ENCODE data around the gene ARID3A. TPM values are rescaled to one million over a fixed set of nuclear protein-coding genes. Genes with fewer than 3 reads are reported as not detected.

The ARID3A gene
- total and polyA plus RNA-seq, 2 experiments from 2014 or later, result 2.8 to 8.5 TPM

DNA sequence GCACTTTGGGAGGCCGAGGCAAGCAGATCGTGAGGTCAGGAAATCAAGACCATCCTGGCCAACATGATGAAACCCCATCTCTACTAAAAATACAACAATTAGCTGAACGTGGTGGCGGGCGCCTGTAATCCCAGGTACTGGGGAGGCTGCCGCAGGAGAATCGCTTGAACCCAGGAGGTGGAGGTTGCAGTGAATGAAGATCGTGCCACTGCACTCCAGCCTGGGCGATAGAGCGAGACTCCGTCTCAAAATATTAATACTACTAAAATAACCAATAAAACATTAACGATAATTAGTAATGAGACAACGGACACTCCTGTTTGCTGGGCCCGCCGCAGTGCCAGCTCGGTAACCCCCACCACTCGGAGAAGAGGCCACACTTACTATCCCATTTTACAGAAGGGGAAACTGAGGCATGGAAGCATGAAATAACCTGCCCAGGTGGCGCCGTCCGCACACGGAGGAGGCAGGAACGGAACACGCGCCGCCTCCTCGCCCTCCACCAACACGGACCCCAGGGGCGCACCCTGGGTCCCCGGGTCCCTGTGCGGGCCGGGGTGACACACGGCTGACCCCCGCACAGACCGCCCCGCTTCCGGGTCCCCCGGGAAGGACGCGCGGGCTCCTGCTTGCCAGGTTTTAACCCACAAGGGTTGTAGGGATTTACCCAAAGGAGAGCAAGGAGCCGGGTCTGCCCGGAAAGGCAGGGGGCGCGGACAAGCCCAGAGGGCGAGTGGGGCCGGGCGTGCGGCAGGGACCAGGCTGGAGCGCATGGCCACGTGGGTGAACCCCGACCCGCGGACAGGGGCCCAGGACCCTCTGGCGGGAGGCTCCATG is 14.4 kb upstream of the ARID3A start:
- in situ Hi-C loops (cut with MboI), result no loop called here
- WGBS, 2 experiments (ENCODE audit: low coverage in 1 of 2, low lambda C conversion rate in 2 of 2, missing lambda C conversion rate in 2 of 2), result 69 to 74% methylated on average over 54 of the region's 54 CpGs

DNA sequence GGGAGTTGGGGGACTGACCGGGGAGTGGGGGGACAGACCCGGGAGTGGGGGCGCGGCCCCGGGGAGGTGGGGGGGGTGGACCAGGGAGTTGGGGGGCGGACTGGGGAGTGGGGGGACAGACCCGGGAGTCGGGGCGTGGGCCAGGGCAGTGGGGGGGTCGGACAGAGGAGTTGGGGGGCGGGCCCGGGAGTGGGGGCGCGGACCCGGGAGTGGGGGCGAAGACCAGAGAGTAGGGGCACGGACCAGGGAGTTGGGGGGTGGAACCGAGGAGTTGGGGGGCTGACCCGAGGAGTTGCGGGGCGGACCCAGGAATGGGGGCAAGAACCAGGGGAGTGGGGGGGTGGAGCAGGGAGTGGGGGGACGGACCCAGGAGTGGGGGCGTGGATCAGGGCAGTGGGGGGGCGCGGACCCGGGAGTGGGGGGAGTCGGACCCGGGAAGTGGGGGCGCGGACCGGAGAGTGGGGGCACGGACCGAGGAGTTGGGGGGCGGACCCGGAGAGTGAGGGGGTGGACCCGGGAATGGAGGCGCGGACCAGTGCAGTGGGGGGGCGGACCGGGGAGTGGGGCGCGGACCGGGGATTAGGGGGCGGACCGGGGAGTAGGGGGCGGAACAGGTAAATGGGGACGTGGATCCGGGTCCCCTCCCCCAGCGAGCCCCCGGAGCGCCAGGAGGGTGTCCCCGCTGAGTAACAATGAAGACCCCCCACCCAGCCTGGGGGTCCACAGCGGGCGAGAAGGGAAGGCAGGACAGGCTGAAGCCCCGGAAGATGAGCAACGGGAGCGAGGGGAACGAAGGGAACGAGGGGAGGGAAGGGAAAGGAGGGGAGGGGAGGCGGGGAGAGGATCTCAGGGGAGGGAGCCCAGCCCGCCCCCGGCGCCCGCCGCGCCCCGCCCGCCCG is 13.4 kb upstream of the ARID3A start:
- TF ChIP-seq EZH2 (IDR thresholded peaks at IDR 0.05; ENCODE audit: insufficient read depth, poor library complexity, severe bottlenecking) (no peak), EZH2phosphoT487 (IDR thresholded peaks at IDR 0.05; ENCODE audit: insufficient read depth, low read depth) (no peak)
- H2AFZ ChIP-seq, result peak overlapping the region; percentile 69
- H3K79me2 ChIP-seq (ENCODE audit: insufficient read depth), result peaks cover 62% of the 10 kb centered on the region
- WGBS, 2 experiments (ENCODE audit: low coverage in 1 of 2, low lambda C conversion rate in 2 of 2, missing lambda C conversion rate in 2 of 2), result 3 to 4% methylated on average over 5 to 69 of the region's 69 CpGs
- peak; percentile 24 for DNase-seq
- peak overlapping the region; percentile 68 for H3K4me2 ChIP-seq (ENCODE audit: unreplicated experiment)
- H3K27me3 ChIP-seq (replicated peaks; ENCODE audit: insufficient read depth), result peaks cover 2% of the 10 kb centered on the region; the same call in 1 of the 2 replicates
- no peaks in the 10 kb centered on the region for H4K20me1 ChIP-seq (ENCODE audit: insufficient read depth)
- no peaks in the 10 kb centered on the region for H3K36me3 ChIP-seq (ENCODE audit: low read depth)
- H3K4me1 ChIP-seq (ENCODE audit: insufficient read depth), result 0 out of 2 replicates have a peak, but pooled peaks cover 3% of the 10 kb centered on the region
- H3K27ac ChIP-seq, result peak overlapping the region; percentile 20; the same call in 1 of the 2 replicates
- no peaks in the 10 kb centered on the region for H3K9me3 ChIP-seq (ENCODE audit: low read depth)
- peak overlapping the region; percentile 99 for H3K4me3 ChIP-seq
- H3K9ac ChIP-seq, result peak overlapping the region; percentile 93
- no peaks in the 10 kb centered on the region for H3K9me2 ChIP-seq (ENCODE audit: insufficient read depth)
- in situ Hi-C loops (cut with MboI), result no loop called here
- H3F3A ChIP-seq (ENCODE audit: insufficient read depth), result peaks cover 4% of the 10 kb centered on the region; the same call in 1 of the 2 replicates

More for the DNA sequence above, 14.4 kb upstream of the ARID3A start:
- H3K9ac ChIP-seq, result no peak overlapping the region
- H3K4me2 ChIP-seq (ENCODE audit: unreplicated experiment), result no peak overlapping the region
- H3K9me3 ChIP-seq (ENCODE audit: low read depth), result no peaks in the 10 kb centered on the region
- H3K27ac ChIP-seq, result no peak overlapping the region
- no peak for DNase-seq
- TF ChIP-seq EZH2 (IDR thresholded peaks at IDR 0.05; ENCODE audit: insufficient read depth, poor library complexity, severe bottlenecking) (no peak), EZH2phosphoT487 (IDR thresholded peaks at IDR 0.05; ENCODE audit: insufficient read depth, low read depth) (no peak)
- H3K4me1 ChIP-seq (ENCODE audit: insufficient read depth), result 0 out of 2 replicates have a peak, but pooled peaks cover 3% of the 10 kb centered on the region
- H3K4me3 ChIP-seq, result peak overlapping the region; percentile 45; the same call in 1 of the 2 replicates
- H3K79me2 ChIP-seq (ENCODE audit: insufficient read depth), result peaks cover 72% of the 10 kb centered on the region
- peaks cover 4% of the 10 kb centered on the region; the same call in 1 of the 2 replicates for H3F3A ChIP-seq (ENCODE audit: insufficient read depth)
- no peaks in the 10 kb centered on the region for H3K36me3 ChIP-seq (ENCODE audit: low read depth)
- no peak overlapping the region for H2AFZ ChIP-seq
- H3K27me3 ChIP-seq (replicated peaks; ENCODE audit: insufficient read depth), result no peaks in the 10 kb centered on the region
- H4K20me1 ChIP-seq (ENCODE audit: insufficient read depth), result no peaks in the 10 kb centered on the region
- H3K9me2 ChIP-seq (ENCODE audit: insufficient read depth), result no peaks in the 10 kb centered on the region

DNA sequence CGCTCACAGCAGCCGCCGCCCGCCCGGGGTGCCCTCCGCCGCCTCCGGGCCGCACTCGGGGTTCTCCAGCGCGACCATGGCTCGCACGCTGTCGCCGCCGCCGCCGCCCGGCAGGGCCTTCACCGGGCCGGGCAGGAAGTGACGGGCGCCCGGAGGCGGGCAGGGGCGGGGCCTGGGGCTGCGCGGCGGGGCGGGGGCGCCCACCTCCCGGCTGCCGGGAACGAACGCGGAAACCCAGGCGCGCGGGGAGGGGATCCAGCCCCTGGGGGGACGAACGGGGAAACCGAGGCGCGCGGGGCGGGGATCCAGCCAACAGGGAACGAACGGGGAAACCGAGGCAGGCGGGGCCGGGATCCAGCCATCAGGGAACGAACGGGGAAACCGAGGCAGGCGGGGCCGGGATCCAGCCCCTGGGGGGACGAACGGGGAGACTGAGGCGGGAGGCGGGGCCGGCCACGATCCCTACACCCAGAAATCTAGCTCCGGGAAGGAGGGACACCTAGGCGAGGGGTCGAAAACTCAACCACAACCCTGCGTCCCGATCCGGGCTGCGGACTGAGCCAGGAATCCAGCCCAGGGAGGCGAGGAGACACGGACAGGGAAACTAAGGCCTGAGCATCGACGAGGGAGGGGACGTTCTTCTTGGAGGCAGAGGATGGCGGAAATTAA is 12.6 kb upstream of the ARID3A start, which contains the start of gene R3HDM4:
TSS of gene R3HDM4 (minus strand) at position 140 of the 669 bp plus-strand sequence. CDS start at position 78, 62 bp downstream.
- H4K20me1 ChIP-seq (ENCODE audit: insufficient read depth), result no peaks in the 10 kb centered on the region
- peak; percentile 83 for DNase-seq
- H3K36me3 ChIP-seq (ENCODE audit: low read depth), result no peaks in the 10 kb centered on the region

More for the DNA sequence above, 12.6 kb upstream of the ARID3A start, which contains the start of gene R3HDM4:
- peaks cover 55% of the 10 kb centered on the region for H3K79me2 ChIP-seq (ENCODE audit: insufficient read depth)
- H3K9me3 ChIP-seq (ENCODE audit: low read depth), result no peaks in the 10 kb centered on the region
- H2AFZ ChIP-seq, result peak within 1 kb of the TSS; percentile 85
- H3K4me3 ChIP-seq, result peak within 1 kb of the TSS; percentile 99
- H3K9me2 ChIP-seq (ENCODE audit: insufficient read depth), result no peaks in the 10 kb centered on the region
- peak within 1 kb of the TSS; percentile 84 for H3K4me2 ChIP-seq (ENCODE audit: unreplicated experiment)
- peak within 1 kb of the TSS; percentile 93 for H3K9ac ChIP-seq
- in situ Hi-C loops (cut with MboI), result no loop called here
- H3K27ac ChIP-seq, result peak within 1 kb of the TSS; percentile 48
- H3K27me3 ChIP-seq (replicated peaks; ENCODE audit: insufficient read depth), result peaks cover 10% of the 10 kb centered on the region
- peaks cover 4% of the 10 kb centered on the region; the same call in 1 of the 2 replicates for H3F3A ChIP-seq (ENCODE audit: insufficient read depth)
- H3K4me1 ChIP-seq (ENCODE audit: insufficient read depth), result 0 out of 2 replicates have a peak, but pooled peaks cover 3% of the 10 kb centered on the region
- TF ChIP-seq EZH2phosphoT487 (IDR thresholded peaks at IDR 0.05; ENCODE audit: insufficient read depth, low read depth) (no peak), EZH2 (IDR thresholded peaks at IDR 0.05; ENCODE audit: insufficient read depth, poor library complexity, severe bottlenecking) (no peak)
- WGBS, 2 experiments (ENCODE audit: low coverage in 1 of 2, low lambda C conversion rate in 2 of 2, missing lambda C conversion rate in 2 of 2), result 1 to 2% methylated on average over 20 to 65 of the region's 76 CpGs
